Measurements from ENCODE around the gene NUTF2. TPM values are rescaled to one million over a fixed set of nuclear protein-coding genes. Genes with fewer than 3 reads are reported as not detected.

The NUTF2 gene
- total and polyA plus RNA-seq, 10 of the 15 experiments (the other 5 are each of a cell fraction or from before 2014, with no cell fraction given): 116 to 342 (median 202) TPM

DNA sequence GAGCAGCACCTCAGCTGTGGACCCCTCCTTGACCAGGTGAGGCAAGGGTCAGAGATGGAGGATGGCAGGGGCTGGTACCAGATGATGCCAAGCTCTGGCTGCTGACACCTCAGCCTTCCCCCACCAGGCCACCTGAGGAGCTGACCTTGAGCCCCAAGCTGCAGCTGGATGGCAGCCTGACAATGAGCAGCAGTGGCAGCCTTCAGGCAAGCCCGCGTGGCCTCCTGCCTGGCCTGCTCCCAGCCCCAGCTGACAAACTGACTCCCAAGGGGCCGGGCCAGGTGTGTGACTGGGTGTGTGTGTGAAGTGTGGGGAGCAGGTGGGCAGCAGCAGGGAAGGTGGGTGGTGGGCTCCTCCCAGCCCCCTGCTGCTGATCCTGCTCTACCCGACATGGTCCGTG, 33.2 kb downstream of the NUTF2 start:
- 80% methylated on average over 5 of the region's 5 CpGs for WGBS (ENCODE audit: insufficient coverage, insufficient replicate concordance, low lambda C conversion rate, missing lambda C conversion rate)
- Histone ChIP-seq H2AFZ (ENCODE audit: control insufficient read depth, low read depth, low read length) (no peak overlapping the region), H3K4me1 (ENCODE audit: control insufficient read depth, insufficient read depth, low read length) (peaks cover 3% of the 10 kb centered on the region; the same call in 1 of the 2 replicates), H3K9ac (ENCODE audit: control insufficient read depth, insufficient read depth, low read length) (no peak overlapping the region), H3K4me2 (ENCODE audit: control insufficient read depth, insufficient read depth) (no peak overlapping the region), H3K4me3 (no peak overlapping the region), H4K20me1 (ENCODE audit: control insufficient read depth, insufficient read depth) (no peaks in the 10 kb centered on the region; the same call in 1 of the 2 replicates), H3K79me2 (ENCODE audit: control insufficient read depth, insufficient read depth, low read length) (peaks cover 9% of the 10 kb centered on the region), H3K27ac (ENCODE audit: control insufficient read depth, insufficient read depth) (no peak overlapping the region), H3K27me3 (replicated peaks in 1 of 2; ENCODE audit: control insufficient read depth in 2 of 2, insufficient read depth in 2 of 2, low read length in 1 of 2) (no peaks in the 10 kb centered on the region), H3K9me3 (replicated peaks; ENCODE audit: control insufficient read depth, insufficient read depth, low read length) (no peaks in the 10 kb centered on the region), H3K36me3 (ENCODE audit: control insufficient read depth in 2 of 2, insufficient read depth in 2 of 2, low read length in 1 of 2) (peaks cover 22 to 64% of the 10 kb centered on the region in 2 experiments; a peak in 3 of 4 replicates)
- ChIA-PET POLR2A (no interaction called here), SMC1A (ENCODE audit: uncharacterized antibody, unreplicated experiment) (no interaction called here), CTCF (interaction anchor here (2.2 kb wide), 1 partner anchor 9 kb away, joined by 9 read pairs; no protein-coding TSS in a partner anchor), RAD21 (ENCODE audit: unreplicated experiment) (no interaction called here)
- DNase-seq (ENCODE audit: low read depth, low spot score) (no peak), FAIRE-seq (no peak), ATAC-seq (no peak)
- BruUV-seq (replicated peaks): no TSS peak
- intact Hi-C loops (cut with micrococcal nuclease; ENCODE audit: unreplicated experiment): loop anchor here (5.0 kb wide), 1 partner anchor 347 kb away; no protein-coding TSS in a partner anchor
- in situ Hi-C loops (cut with MboI): loop anchor here (5.0 kb wide), 1 partner anchor 162 kb away; no protein-coding TSS in a partner anchor
- TF ChIP-seq HSF1 (IDR thresholded peaks at IDR 0.05; ENCODE audit: low read depth, low read length) (no peak), PAX5 (IDR thresholded peaks at IDR 0.05; ENCODE audit: borderline replicate concordance, low read depth, low read length) (no peak), EZH2 (IDR thresholded peaks at IDR 0.05; ENCODE audit: borderline replicate concordance, control insufficient read depth, low read depth, low read length) (no peak), TBL1XR1 (IDR thresholded peaks at IDR 0.05; ENCODE audit: low read depth, low read length) (no peak), NR2C1 (IDR thresholded peaks at IDR 0.05) (no peak), NFIC (IDR thresholded peaks at IDR 0.05; ENCODE audit: low read depth, low read length) (no peak), ZNF274 (IDR thresholded peaks at IDR 0.05; ENCODE audit: insufficient read depth, insufficient read length) (no peak), TCF12 (IDR thresholded peaks at IDR 0.05; ENCODE audit: low read depth, low read length) (no peak), JUNB (IDR thresholded peaks at IDR 0.05) (no peak), MXI1 (IDR thresholded peaks at IDR 0.05; ENCODE audit: low read depth, low read length) (no peak), ZNF622 (IDR thresholded peaks at IDR 0.05) (no peak), NKRF (conservative IDR thresholded peaks at IDR 0.05) (no peak), SIX5 (IDR thresholded peaks at IDR 0.05; ENCODE audit: low read depth, low read length, severe bottlenecking) (no peak)

All from GM12878 (cell line).